NT2/D1 (cell line): ENCODE measurements around the gene EPHA1.

ENCODE experiments used
- SUZ12 ChIP-seq: IDR thresholded peaks from 2 replicates; pipeline ENCODE4 v1.6.1; 2011; ENCODE audit not compliant: insufficient read length, insufficient read depth; ENCODE audit errors: extremely low read depth
- YY1 ChIP-seq: IDR thresholded peaks from 2 replicates; pipeline ENCODE4 v1.6.1; 2011; ENCODE audit not compliant: insufficient read length, insufficient read depth
- ZNF274 ChIP-seq: IDR thresholded peaks from 2 replicates; pipeline ENCODE4 v1.6.1; 2011; ENCODE audit warnings: mild to moderate bottlenecking, low read depth, low read length

DNA sequence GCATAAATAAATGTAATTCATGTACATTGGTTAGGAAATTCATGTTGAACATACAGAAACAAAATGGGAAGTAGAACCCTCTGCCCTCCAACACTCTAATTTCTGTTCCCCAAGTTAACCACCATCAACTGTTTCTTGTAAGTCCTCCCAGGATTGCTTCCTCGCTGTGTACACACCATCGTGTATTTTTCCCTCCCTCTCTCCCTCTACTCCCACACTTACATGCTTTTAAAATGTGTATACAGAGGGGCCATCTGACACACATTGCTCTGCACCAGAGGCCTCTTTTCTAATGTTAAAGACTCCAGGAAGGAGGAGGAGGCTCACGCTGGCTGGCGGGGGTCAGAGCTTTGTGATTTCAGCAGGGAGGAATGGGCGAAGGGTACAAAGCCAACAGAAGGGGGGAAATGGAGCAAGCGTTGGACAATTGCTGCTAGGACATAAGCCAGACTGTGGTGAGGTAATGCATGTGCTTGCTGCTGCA, 1.9 kb upstream of the EPHA1 start:
- no peak for TF ChIP-seq SUZ12
- no peak for TF ChIP-seq ZNF274
- no peak for TF ChIP-seq YY1
